HepG2 (cell line): ENCODE results near the gene ZBTB45. TPM values are rescaled to one million over a fixed set of nuclear protein-coding genes. Genes with fewer than 3 reads are reported as not detected.

Experiments
- ATF6 ChIP-seq: sonication (generic); formaldehyde crosslinking; conservative IDR thresholded peaks from 2 replicates; pipeline ENCODE4 v1.4.0; 2020; ENCODE audit warnings: missing genetic modification reagents
- DBP ChIP-seq: sonication (generic); formaldehyde crosslinking; IDR thresholded peaks from 2 replicates; pipeline ENCODE4 v1.4.0; 2020; ENCODE audit warnings: missing genetic modification reagents; ENCODE audit errors: not compliant biosample characterization
- FOSL2 ChIP-seq: sonication (generic); formaldehyde crosslinking; IDR thresholded peaks from 2 replicates; pipeline ENCODE4 v1.4.0; 2020; ENCODE audit warnings: missing genetic modification reagents
- FOXA3 ChIP-seq: IDR thresholded peaks from 2 replicates; pipeline ENCODE4 v1.6.1; 2016; ENCODE audit warnings: missing genetic modification reagents, missing compliant biosample characterization
- KAT7 ChIP-seq: IDR thresholded peaks from 2 replicates; pipeline ENCODE4 v1.6.1; 2018; ENCODE audit warnings: borderline replicate concordance, missing compliant biosample characterization
- NFATC3 ChIP-seq: sonication (generic); formaldehyde crosslinking; IDR thresholded peaks from 2 replicates; pipeline ENCODE4 v1.5.1; 2020; ENCODE audit warnings: mild to moderate bottlenecking, missing genetic modification reagents
- POLR2G ChIP-seq: fragments of 200-400 bp; formaldehyde crosslinking; IDR thresholded peaks from 2 replicates; pipeline ENCODE4 v1.6.1; 2018; ENCODE audit warnings: mild to moderate bottlenecking, low read depth, low read length, moderate library complexity
- TEAD3 ChIP-seq: optimal IDR thresholded peaks from 2 replicates; pipeline ENCODE3; 2016; ENCODE audit warnings: borderline replicate concordance
- THAP9 ChIP-seq: sonication (generic); formaldehyde crosslinking; IDR thresholded peaks from 2 replicates; pipeline ENCODE4; 2020; ENCODE audit warnings: missing genetic modification reagents, mild to moderate bottlenecking, borderline replicate concordance
- THYN1 ChIP-seq: sonication (generic); formaldehyde crosslinking; IDR thresholded peaks from 2 replicates; pipeline ENCODE4 v1.8.1; 2023; ENCODE audit warnings: low read depth, mild to moderate bottlenecking, moderate library complexity, missing genetic modification reagents, borderline replicate concordance
- ZBTB39 ChIP-seq: sonication (generic); formaldehyde crosslinking; IDR thresholded peaks from 2 replicates; pipeline ENCODE4 v1.5.0; 2020; ENCODE audit warnings: missing genetic modification reagents
- ZNF562 ChIP-seq: sonication (generic); formaldehyde crosslinking; IDR thresholded peaks from 2 replicates; pipeline ENCODE4 v1.8.0; 2022; ENCODE audit warnings: missing genetic modification reagents, borderline replicate concordance
- ZNF563 ChIP-seq: sonication (generic); formaldehyde crosslinking; IDR thresholded peaks from 2 replicates; pipeline ENCODE4 v1.8.0; 2022; ENCODE audit warnings: mild to moderate bottlenecking, moderate library complexity, missing genetic modification reagents
- ZNF616 ChIP-seq: sonication (generic); formaldehyde crosslinking; IDR thresholded peaks from 2 replicates; pipeline ENCODE4 v1.5.0; 2020; ENCODE audit warnings: low read depth, mild to moderate bottlenecking, missing genetic modification reagents
- ZSCAN5A ChIP-seq: sonication (generic); formaldehyde crosslinking; IDR thresholded peaks from 2 replicates; pipeline ENCODE4 v1.8.0; 2022; ENCODE audit warnings: mild to moderate bottlenecking, missing genetic modification reagents, borderline replicate concordance
- polyA plus RNA-seq, 8 experiments: library from polyadenylated mRNA; depleted of rRNA in 3 of 8; stranded (reverse) in 7 of 8; unstranded in 1 of 8; fragments of >200 nt; fragmentation: Illumina TruSeq in 4 of 8; extraction: Trizol in 4 of 8; gene quantifications; 2 replicates each; pipeline versions ENCODE4 v1.2.1 to v1.2.3, GENCODE V29; 2011 to 2016; ENCODE audit warnings: low read depth in 4 of 8, missing spikeins in 1 of 8, mixed read lengths in 1 of 8; ENCODE audit not compliant: insufficient read depth in 1 of 8
- total RNA-seq, 5 experiments: library from RNA; depleted of rRNA; stranded (reverse); fragments of >200 nt; fragmentation: Illumina TruSeq; extraction: Trizol; gene quantifications; 2 replicates each; pipeline ENCODE4 v1.2.3, GENCODE V29; 2016; ENCODE audit warnings: low read depth in 1 of 5
- TF ChIP-seq, protein P1 (sequence below): sonication (generic); formaldehyde crosslinking; IDR thresholded peaks from 2 replicates; pipeline ENCODE4 v1.5.1; 2020; ENCODE audit warnings: missing genetic modification reagents, mild to moderate bottlenecking, borderline replicate concordance

ZBTB45 gene
- total and polyA plus RNA-seq, 2 of the 13 experiments (the other 11 are each of a cell fraction or from before 2014, with no cell fraction given), result 3.0 to 3.7 TPM

DNA sequence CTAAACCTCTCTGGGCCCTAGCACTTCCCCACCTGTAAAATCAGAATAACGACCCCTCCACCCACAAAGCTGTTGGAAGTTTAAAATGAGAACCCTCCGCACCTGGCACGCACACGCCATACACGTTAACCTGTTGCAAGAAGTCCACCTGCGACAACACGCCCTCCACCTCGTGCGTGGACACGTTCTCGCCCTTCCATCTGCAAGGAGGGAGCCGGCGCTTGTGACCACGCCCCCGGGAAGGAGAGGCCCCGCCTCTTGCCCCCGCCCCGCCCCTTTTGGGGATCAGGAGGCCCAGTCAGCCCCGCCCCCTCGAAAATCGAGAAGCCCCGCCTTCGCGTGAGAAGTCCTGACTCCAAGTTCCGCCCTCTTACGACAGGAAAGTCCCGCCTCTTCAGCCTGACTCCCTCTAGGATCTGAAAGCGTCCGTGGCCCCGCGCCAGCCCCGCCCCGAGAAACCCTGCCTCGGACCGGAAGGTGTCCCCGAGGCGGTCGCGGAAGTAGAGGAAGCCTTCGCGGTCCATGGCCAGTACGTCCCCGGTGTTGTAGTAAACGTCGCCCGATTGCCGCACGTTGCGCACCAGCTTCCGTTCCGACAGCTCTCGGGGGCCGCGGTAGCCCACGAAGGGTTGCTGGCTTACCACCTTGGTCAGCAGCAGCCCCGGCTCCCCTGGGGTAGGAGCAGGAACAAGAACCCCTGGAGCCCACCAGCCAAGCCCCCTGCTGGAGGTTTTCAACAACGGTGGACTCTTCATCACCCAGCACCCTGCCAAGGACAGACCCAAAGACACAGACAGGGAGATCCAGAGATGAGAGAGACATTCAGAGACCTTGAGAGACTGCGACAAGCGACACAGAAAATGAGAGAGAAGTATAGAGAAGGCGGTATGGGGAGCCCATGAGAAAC, 20.3 kb downstream of the ZBTB45 start (continued):
- TF ChIP-seq TEAD3 (CRISPR knock-in tag) (peak; percentile 65), FOSL2 (peak; percentile 58), NFATC3 (CRISPR knock-in tag) (no peak), ZNF562 (CRISPR knock-in tag) (no peak), THYN1 (CRISPR knock-in tag) (no peak), THAP9 (peak; percentile 96; the same call in 1 of the 2 replicates), ZNF616 (peak; percentile 3; the same call in 1 of the 2 replicates), KAT7 (CRISPR knock-in tag) (peak; percentile 69; the same call in 1 of the 2 replicates), ZSCAN5A (CRISPR knock-in tag) (peak; percentile 80; the same call in 1 of the 2 replicates), FOXA3 (CRISPR knock-in tag) (peak; percentile 85), ATF6 (CRISPR knock-in tag) (no peak), DBP (CRISPR knock-in tag) (peak; percentile 45), POLR2G (peak; percentile 81), ZBTB39 (CRISPR knock-in tag) (peak; percentile 89), ZNF563 (0 out of 2 replicates have a peak, but pooled peaks have one; percentile 60)
- TF ChIP-seq, protein P1, sequence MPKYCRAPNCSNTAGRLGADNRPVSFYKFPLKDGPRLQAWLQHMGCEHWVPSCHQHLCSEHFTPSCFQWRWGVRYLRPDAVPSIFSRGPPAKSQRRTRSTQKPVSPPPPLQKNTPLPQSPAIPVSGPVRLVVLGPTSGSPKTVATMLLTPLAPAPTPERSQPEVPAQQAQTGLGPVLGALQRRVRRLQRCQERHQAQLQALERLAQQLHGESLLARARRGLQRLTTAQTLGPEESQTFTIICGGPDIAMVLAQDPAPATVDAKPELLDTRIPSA (CRISPR knock-in tag), result no peak
